ENCODE results near the gene MCFD2. TPM values are rescaled to one million over a fixed set of nuclear protein-coding genes. Genes with fewer than 3 reads are reported as not detected.

MCFD2 gene
- total RNA-seq, 1 donor from 2014 or later: 161 TPM

DNA sequence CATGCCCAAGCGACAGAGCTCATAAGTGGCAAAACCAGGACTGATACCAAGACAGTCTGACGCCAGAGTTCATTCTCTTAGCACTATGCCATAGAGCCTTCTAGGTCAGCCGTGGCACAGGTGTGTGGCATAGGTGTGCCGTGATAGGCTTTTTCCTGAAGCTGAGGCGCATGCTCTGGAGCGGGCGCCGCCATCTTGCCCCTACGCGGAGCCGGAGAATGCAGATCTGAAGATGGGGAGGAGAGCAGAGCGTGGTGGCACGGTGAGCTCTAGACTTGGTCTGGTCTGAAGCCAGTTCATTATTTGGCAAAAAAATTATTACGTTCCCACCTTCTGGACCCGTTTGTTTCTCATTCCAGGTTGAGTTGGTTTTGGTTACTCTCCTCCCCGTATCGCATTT lies 16.6 kb downstream of the MCFD2 start:
- no peaks in the 10 kb centered on the region for H3K79me2 ChIP-seq (ENCODE audit: insufficient read depth, low read length)
- H3K4me2 ChIP-seq (ENCODE audit: low read length): no peak overlapping the region
- Mint-ChIP-seq H3K4me3 (ENCODE audit: unreplicated experiment) (no peak overlapping the region), H3K27ac (ENCODE audit: unreplicated experiment) (no peak overlapping the region), H3K4me1 (ENCODE audit: low read depth, unreplicated experiment) (peaks cover 12% of the 10 kb centered on the region), H3K9me3 (ENCODE audit: unreplicated experiment) (no peaks in the 10 kb centered on the region), H3K36me3 (ENCODE audit: low read depth, unreplicated experiment) (peaks cover 4% of the 10 kb centered on the region), H3K27me3 (ENCODE audit: low read depth, unreplicated experiment) (no peaks in the 10 kb centered on the region)
- no peak overlapping the region for H3K4me3 ChIP-seq (ENCODE audit: insufficient read depth, low read depth, low read length)
- no peak overlapping the region for H3K27ac ChIP-seq (ENCODE audit: low read depth, low read length)
- no peak overlapping the region for H2AFZ ChIP-seq (ENCODE audit: low read depth, low read length)
- H4K20me1 ChIP-seq (ENCODE audit: insufficient read depth, low read length): peaks cover 8% of the 10 kb centered on the region
- no peaks in the 10 kb centered on the region for H3K27me3 ChIP-seq (ENCODE audit: insufficient read depth, low read length)
- no peaks in the 10 kb centered on the region for H3K4me1 ChIP-seq (ENCODE audit: insufficient read depth, low read length)
- no peak for DNase-seq (ENCODE audit: low read depth)
- no peaks in the 10 kb centered on the region for H3K9me3 ChIP-seq (ENCODE audit: insufficient read depth, low read depth, low read length)
- no peak overlapping the region for H3K9ac ChIP-seq (ENCODE audit: low read length)
- no peak for FAIRE-seq
- no peaks in the 10 kb centered on the region for H3K36me3 ChIP-seq (ENCODE audit: insufficient read depth, low read length)
- TF ChIP-seq, protein P1, sequence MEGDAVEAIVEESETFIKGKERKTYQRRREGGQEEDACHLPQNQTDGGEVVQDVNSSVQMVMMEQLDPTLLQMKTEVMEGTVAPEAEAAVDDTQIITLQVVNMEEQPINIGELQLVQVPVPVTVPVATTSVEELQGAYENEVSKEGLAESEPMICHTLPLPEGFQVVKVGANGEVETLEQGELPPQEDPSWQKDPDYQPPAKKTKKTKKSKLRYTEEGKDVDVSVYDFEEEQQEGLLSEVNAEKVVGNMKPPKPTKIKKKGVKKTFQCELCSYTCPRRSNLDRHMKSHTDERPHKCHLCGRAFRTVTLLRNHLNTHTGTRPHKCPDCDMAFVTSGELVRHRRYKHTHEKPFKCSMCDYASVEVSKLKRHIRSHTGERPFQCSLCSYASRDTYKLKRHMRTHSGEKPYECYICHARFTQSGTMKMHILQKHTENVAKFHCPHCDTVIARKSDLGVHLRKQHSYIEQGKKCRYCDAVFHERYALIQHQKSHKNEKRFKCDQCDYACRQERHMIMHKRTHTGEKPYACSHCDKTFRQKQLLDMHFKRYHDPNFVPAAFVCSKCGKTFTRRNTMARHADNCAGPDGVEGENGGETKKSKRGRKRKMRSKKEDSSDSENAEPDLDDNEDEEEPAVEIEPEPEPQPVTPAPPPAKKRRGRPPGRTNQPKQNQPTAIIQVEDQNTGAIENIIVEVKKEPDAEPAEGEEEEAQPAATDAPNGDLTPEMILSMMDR (IDR thresholded peaks at IDR 0.05; ENCODE audit: insufficient read depth, low read depth, low read length): no peak
- no peak for TF ChIP-seq EZH2 (IDR thresholded peaks at IDR 0.05; ENCODE audit: insufficient read depth, low read length)

- FAIRE-seq: no peak
Observed at GRCh38 chr2:46898024-46898423, 17.6 kb downstream of the MCFD2 start.

More at GRCh38 chr2:46898024-46898423, 17.6 kb downstream of the MCFD2 start:
- Mint-ChIP-seq H3K4me3 (ENCODE audit: unreplicated experiment) (no peak overlapping the region), H3K36me3 (ENCODE audit: low read depth, unreplicated experiment) (peaks cover 2% of the 10 kb centered on the region), H3K27me3 (ENCODE audit: low read depth, unreplicated experiment) (no peaks in the 10 kb centered on the region), H3K9me3 (ENCODE audit: unreplicated experiment) (no peaks in the 10 kb centered on the region), H3K4me1 (ENCODE audit: low read depth, unreplicated experiment) (peaks cover 11% of the 10 kb centered on the region), H3K27ac (ENCODE audit: unreplicated experiment) (no peak overlapping the region)
- Histone ChIP-seq H3K79me2 (ENCODE audit: insufficient read depth, low read length) (no peaks in the 10 kb centered on the region), H3K27ac (ENCODE audit: low read depth, low read length) (no peak overlapping the region), H3K27me3 (ENCODE audit: insufficient read depth, low read length) (no peaks in the 10 kb centered on the region), H3K9me3 (ENCODE audit: insufficient read depth, low read depth, low read length) (no peaks in the 10 kb centered on the region), H4K20me1 (ENCODE audit: insufficient read depth, low read length) (peaks cover 8% of the 10 kb centered on the region), H3K9ac (ENCODE audit: low read length) (no peak overlapping the region), H3K36me3 (ENCODE audit: insufficient read depth, low read length) (no peaks in the 10 kb centered on the region), H3K4me1 (ENCODE audit: insufficient read depth, low read length) (no peaks in the 10 kb centered on the region), H2AFZ (ENCODE audit: low read depth, low read length) (no peak overlapping the region), H3K4me2 (ENCODE audit: low read length) (no peak overlapping the region), H3K4me3 (ENCODE audit: insufficient read depth, low read depth, low read length) (no peak overlapping the region)
- TF ChIP-seq, protein P1 (IDR thresholded peaks at IDR 0.05; ENCODE audit: insufficient read depth, low read depth, low read length): no peak
- no peak for TF ChIP-seq EZH2 (IDR thresholded peaks at IDR 0.05; ENCODE audit: insufficient read depth, low read length)
- DNase-seq (ENCODE audit: low read depth): no peak

Measured in astrocyte (in vitro differentiated cells and primary cell).